T-helper 2 cell treated with Interferon-gamma antibody and Interleukin-4, amounts not matched to agents 5 μg/mL and 100 μg/mL, for 36 hours (primary cell): ENCODE data around the gene CBLN3.
"Not testable (repeated sequence)": the region's sequence is repeated elsewhere in the genome, so short reads cannot be mapped to it uniquely, and the experiment has no call there.

ENCODE experiments used
- DNase-seq: peaks from one replicate; pipeline ENCODE4 v3.0.0; 2021; ENCODE audit warnings: low spot score
- H3K27ac Mint-ChIP-seq: one replicate; pipeline ENCODE4 v1.8.0; 2021; ENCODE audit warnings: mild to moderate bottlenecking, mixed read lengths
- H3K27me3 Mint-ChIP-seq: one replicate; pipeline ENCODE4 v1.8.0; 2021; ENCODE audit warnings: low read depth, mixed read lengths
- H3K36me3 Mint-ChIP-seq: one replicate; pipeline ENCODE4 v1.8.0; 2021; ENCODE audit warnings: low read depth, mixed read lengths
- H3K4me1 Mint-ChIP-seq: one replicate; pipeline ENCODE4 v1.8.0; 2021; ENCODE audit warnings: low read depth, mixed read lengths
- H3K4me3 Mint-ChIP-seq: one replicate; pipeline ENCODE4 v1.8.0; 2022; ENCODE audit warnings: mild to moderate bottlenecking, moderate library complexity, mixed read lengths
- H3K9me3 Mint-ChIP-seq: one replicate; pipeline ENCODE4 v1.8.0; 2021; ENCODE audit warnings: mixed read lengths

Gene CBLN3

GRCh38 chr14:24429395-24430142, at the start of gene CBLN3, which contains the start of gene KHNYN:
TSS of gene CBLN3 (minus strand) at chr14:24429668. CDS start at chr14:24429054, 614 bp downstream.
TSS of gene KHNYN (plus strand) at chr14:24429954. CDS start at chr14:24430731, 777 bp downstream.
- Mint-ChIP-seq H3K27me3 (no peaks in the 10 kb centered on the region), H3K4me3 (peak within 1 kb of the TSS; percentile 92), H3K36me3 (peaks cover 29% of the 10 kb centered on the region), H3K4me1 (peaks cover 42% of the 10 kb centered on the region), H3K27ac (peak within 1 kb of the TSS; percentile 98), H3K9me3 (no peaks in the 10 kb centered on the region)
- peak; percentile 89 for DNase-seq

DNA sequence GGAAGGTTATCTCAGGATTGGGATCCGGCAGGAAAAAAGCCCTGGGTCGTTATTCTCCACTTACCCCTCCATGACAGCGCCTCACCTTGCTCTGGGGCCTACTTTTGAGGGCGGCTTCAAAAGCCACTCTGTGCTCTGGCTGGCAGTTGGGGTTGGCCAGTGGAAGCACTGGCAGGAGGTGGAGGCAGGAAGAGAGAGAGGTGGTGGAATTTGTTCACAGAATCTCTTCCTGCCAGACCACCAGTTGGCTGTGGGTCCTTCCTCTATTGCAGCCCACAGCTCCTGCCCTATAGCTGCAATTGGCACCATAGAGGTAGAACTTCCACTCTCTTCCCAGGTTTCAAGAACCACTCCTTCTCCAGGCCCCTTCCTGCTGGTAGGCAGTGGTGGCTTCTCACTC, 45.8 kb upstream of the CBLN3 start:
- H3K4me3 Mint-ChIP-seq = no peak overlapping the region
- no peaks in the 10 kb centered on the region for H3K4me1 Mint-ChIP-seq
- H3K36me3 Mint-ChIP-seq = no peaks in the 10 kb centered on the region
- DNase-seq = no peak
- H3K27me3 Mint-ChIP-seq = no peaks in the 10 kb centered on the region
- H3K27ac Mint-ChIP-seq = no peak overlapping the region
- H3K9me3 Mint-ChIP-seq = no peaks in the 10 kb centered on the region

DNA sequence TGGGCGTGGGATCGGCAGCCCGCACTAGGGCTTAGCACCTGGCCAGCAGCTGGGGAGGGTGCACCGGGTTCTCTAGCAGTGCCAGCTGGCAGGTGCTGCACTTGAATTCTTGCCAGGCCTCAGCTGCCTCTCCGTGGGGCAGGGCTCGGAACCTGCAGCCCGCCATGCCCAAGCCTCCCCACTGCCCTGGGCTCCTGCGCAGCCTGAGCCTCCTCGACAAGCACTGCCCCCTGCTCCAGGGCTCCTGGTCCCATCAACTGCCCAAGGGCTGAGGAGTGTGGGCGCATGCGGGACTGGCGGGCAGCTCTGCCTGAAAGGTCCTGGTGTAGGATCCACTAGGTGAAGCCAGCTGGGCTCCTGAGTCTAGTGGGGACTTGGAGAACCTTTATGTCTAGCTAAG, 43.7 kb upstream of the CBLN3 start:
- H3K27ac Mint-ChIP-seq = no peak overlapping the region
- H3K4me1 Mint-ChIP-seq = no peaks in the 10 kb centered on the region
- DNase-seq = no peak
- peaks cover 4% of the 10 kb centered on the region for H3K27me3 Mint-ChIP-seq
- H3K36me3 Mint-ChIP-seq = no peaks in the 10 kb centered on the region
- H3K9me3 Mint-ChIP-seq = no peaks in the 10 kb centered on the region
- no peak overlapping the region for H3K4me3 Mint-ChIP-seq

- not testable (repeated sequence) for H3K9me3 Mint-ChIP-seq, H3K27me3 Mint-ChIP-seq, H3K27ac Mint-ChIP-seq, H3K4me1 Mint-ChIP-seq, H3K4me3 Mint-ChIP-seq, DNase-seq, H3K36me3 Mint-ChIP-seq
Measured at GRCh38 chr14:24470450-24470849, 41.0 kb upstream of the CBLN3 start.

DNA sequence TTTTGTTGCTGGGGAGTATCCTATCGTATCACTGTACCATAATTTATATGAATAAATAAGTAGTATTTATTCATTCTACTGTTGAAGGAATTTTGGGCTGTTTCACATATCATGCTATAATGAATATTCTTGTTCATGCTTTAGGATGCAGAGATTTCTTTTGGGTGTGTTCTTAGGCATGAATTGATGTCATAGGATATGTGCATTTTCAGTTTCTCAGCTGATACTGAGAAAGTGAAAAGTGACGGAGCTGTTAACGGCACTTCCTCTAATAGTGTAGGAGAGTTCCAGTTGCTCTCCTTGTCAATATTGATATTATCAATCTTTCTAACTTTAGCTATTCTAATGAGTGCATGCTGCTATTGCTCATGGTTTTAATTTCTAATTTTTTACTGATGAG, 36.3 kb upstream of the CBLN3 start:
- no peaks in the 10 kb centered on the region for H3K36me3 Mint-ChIP-seq
- H3K27me3 Mint-ChIP-seq = peaks cover 4% of the 10 kb centered on the region
- H3K4me1 Mint-ChIP-seq = peaks cover 5% of the 10 kb centered on the region
- H3K27ac Mint-ChIP-seq = no peak overlapping the region
- H3K9me3 Mint-ChIP-seq = no peaks in the 10 kb centered on the region
- no peak for DNase-seq
- H3K4me3 Mint-ChIP-seq = no peak overlapping the region

DNA sequence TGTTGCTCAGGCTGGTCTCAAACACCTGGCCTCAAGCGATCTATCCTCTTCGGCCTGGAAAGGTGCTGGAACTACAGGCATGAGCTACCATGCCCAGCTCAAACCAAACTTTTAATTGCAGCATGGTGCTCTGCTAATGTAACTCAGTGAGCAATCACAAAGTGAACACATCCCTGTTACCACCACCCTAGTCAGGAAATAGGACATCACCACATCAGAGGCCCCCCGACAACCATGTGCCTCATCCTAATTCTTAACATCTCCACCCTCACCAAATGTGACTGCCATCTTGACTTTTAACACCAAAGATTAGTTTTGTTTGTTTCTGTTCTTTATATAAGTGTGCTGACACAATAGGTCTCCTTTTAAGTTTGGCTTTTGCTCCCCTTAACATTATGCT, 35.9 kb upstream of the CBLN3 start:
- H3K9me3 Mint-ChIP-seq = no peaks in the 10 kb centered on the region
- peaks cover 4% of the 10 kb centered on the region for H3K27me3 Mint-ChIP-seq
- no peak for DNase-seq
- H3K36me3 Mint-ChIP-seq = no peaks in the 10 kb centered on the region
- no peak overlapping the region for H3K27ac Mint-ChIP-seq
- peaks cover 5% of the 10 kb centered on the region for H3K4me1 Mint-ChIP-seq
- no peak overlapping the region for H3K4me3 Mint-ChIP-seq

DNA sequence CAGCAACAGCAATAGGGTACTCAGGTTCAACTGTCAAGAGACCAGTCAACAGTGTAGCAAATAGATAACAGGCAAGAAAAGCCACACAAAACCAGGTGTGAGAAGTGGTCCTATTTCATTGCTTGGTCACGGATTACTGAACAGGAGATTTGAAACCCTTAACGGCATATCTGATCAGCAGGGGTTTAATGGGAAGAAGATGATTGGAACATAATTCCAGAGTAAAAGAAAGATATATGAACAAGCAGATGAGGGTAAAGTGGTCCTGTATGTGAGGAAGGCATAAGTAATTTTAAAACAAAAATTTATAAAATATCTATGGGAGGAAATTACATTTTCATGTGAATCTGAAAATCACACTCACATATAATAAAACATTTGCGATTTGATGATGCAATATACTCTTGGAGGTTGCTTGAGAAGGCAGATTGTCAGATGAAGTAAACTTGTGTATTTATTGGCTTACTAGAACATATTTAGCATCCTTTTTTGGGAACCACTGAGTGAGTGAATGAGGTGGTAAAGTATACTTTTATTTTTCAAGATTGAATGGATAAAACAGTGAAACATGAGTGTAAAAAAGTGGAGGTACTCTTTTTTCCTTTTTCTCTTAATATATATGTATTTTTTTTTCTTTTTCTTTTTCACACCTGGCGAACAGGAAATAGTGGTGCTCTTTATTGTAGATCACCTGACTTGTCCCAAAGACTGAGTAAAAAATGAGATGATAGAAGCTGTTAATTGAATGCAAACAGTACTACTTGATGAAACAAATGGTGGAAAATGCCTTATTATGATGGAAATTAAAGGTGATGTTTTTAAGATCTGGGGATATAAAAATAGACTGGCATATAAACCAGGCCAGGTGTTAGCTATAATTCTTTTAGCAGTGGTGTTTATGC, 34.7 kb upstream of the CBLN3 start:
- H3K4me3 Mint-ChIP-seq = no peak overlapping the region
- H3K27me3 Mint-ChIP-seq = no peaks in the 10 kb centered on the region
- peak overlapping the region; percentile 13 for H3K27ac Mint-ChIP-seq
- DNase-seq = no peak
- H3K4me1 Mint-ChIP-seq = peaks cover 5% of the 10 kb centered on the region
- no peaks in the 10 kb centered on the region for H3K36me3 Mint-ChIP-seq
- H3K9me3 Mint-ChIP-seq = no peaks in the 10 kb centered on the region

DNA sequence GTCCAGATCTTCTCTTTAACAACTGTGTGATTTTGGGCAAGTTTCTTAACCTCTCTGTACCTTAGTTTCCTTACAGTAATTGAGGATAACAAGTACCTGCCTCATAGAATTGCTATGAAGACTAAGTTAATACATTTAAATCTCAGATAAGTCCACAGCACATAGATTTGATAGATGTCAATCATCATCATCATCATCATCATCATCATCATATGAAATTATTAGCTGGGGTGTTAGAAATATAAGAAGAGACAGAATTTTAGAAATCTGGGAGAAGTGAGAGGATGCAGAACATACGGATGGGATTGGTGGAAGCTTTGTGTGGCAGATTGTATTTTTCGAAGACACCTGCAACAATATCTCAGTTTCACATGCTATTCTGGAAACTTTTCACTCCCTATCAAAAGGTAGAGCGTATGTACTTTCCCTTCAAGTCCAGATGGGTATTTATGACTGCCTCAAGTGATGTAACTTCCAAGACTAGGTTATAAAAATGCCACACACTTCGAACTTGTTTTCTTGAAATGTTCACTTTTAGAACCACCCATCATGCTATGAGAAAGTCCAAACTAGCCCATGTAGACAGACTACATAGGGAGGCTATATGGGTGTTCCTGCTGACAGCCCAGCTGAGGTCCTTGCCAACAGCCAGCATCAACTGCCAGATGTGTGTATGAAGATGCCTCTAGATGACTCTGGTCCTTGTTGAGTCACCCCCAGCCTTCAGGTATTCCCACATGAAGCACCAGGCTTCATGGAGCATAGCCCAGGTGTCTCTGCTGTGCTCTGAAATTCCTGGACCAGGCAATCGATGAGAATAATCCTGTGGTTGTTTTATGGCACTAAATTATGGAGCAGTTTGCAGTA, 33.8 kb upstream of the CBLN3 start:
- no peak overlapping the region for H3K27ac Mint-ChIP-seq
- no peaks in the 10 kb centered on the region for H3K9me3 Mint-ChIP-seq
- H3K4me1 Mint-ChIP-seq = peaks cover 5% of the 10 kb centered on the region
- no peak overlapping the region for H3K4me3 Mint-ChIP-seq
- DNase-seq = no peak
- no peaks in the 10 kb centered on the region for H3K36me3 Mint-ChIP-seq
- no peaks in the 10 kb centered on the region for H3K27me3 Mint-ChIP-seq

- Mint-ChIP-seq H3K4me1 (peaks cover 9% of the 10 kb centered on the region), H3K36me3 (no peaks in the 10 kb centered on the region), H3K4me3 (no peak overlapping the region), H3K27ac (no peak overlapping the region), H3K27me3 (no peaks in the 10 kb centered on the region), H3K9me3 (no peaks in the 10 kb centered on the region)
- no peak for DNase-seq
Measured at GRCh38 chr14:24461336-24461735, 31.9 kb upstream of the CBLN3 start.

- Mint-ChIP-seq H3K36me3 (peaks cover 2% of the 10 kb centered on the region), H3K4me3 (no peak overlapping the region), H3K27me3 (no peaks in the 10 kb centered on the region), H3K27ac (no peak overlapping the region), H3K4me1 (peaks cover 4% of the 10 kb centered on the region), H3K9me3 (peaks cover 5% of the 10 kb centered on the region)
- DNase-seq = no peak
Measured at GRCh38 chr14:24459331-24459730, 29.9 kb upstream of the CBLN3 start.

- Mint-ChIP-seq H3K4me1 (peaks cover 4% of the 10 kb centered on the region), H3K36me3 (peaks cover 7% of the 10 kb centered on the region), H3K27ac (no peak overlapping the region), H3K9me3 (peaks cover 11% of the 10 kb centered on the region), H3K4me3 (no peak overlapping the region), H3K27me3 (no peaks in the 10 kb centered on the region)
- DNase-seq = no peak
Measured at GRCh38 chr14:24458736-24459135, 29.3 kb upstream of the CBLN3 start.

DNA sequence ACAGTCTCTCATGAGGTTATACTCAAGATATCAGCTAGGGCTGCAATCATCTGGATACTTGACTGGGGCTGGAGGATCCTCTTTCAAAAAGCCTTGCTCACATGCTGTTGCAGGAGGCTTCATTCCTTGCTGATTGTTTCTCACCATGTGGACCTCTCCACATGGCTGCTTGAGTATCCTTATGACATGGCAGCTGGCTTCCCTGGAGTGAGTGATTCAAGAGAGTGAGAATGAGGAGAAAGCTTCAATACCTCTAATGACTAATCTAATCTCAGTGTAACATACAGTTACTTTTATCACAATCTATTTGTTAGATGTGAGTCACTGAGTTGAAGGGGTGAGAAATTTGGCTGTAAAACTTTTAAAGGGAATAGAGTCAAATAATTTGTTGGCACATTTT, 27.5 kb upstream of the CBLN3 start:
- H3K27me3 Mint-ChIP-seq = no peaks in the 10 kb centered on the region
- peaks cover 4% of the 10 kb centered on the region for H3K4me1 Mint-ChIP-seq
- H3K27ac Mint-ChIP-seq = no peak overlapping the region
- H3K4me3 Mint-ChIP-seq = no peak overlapping the region
- no peak for DNase-seq
- peaks cover 8% of the 10 kb centered on the region for H3K36me3 Mint-ChIP-seq
- H3K9me3 Mint-ChIP-seq = peaks cover 11% of the 10 kb centered on the region

DNA sequence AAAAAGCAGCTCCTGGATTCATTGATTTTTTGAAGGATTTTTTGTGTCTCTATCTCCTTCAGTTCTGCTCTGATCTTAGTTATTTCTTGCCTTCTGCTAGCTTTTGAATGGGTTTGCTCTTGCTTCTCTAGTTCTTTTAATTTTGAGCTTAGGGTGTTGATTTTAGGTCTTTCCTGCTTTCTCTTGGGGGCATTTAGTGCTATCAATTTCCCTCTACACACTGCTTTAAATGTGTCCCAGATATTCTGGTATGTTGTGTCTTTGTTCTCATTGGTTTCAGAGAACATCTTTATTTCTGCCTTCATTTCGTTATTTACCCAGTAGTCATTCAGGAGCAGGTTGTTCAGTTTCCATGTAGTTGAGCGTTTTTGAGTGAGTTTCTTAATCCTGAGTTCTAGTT, 21.4 kb upstream of the CBLN3 start:
- H3K4me3 Mint-ChIP-seq, H3K27ac Mint-ChIP-seq, H3K4me1 Mint-ChIP-seq, DNase-seq, H3K36me3 Mint-ChIP-seq, H3K27me3 Mint-ChIP-seq: not testable (repeated sequence)
- H3K9me3 Mint-ChIP-seq = peaks cover 11% of the 10 kb centered on the region
